Cardiac septum (tissue), 1 donor: ENCODE results near the gene KNSTRN. TPM values are rescaled to one million over a fixed set of nuclear protein-coding genes. Genes with fewer than 3 reads are reported as not detected.

ENCODE experiments used
- DNase-seq: peaks from one replicate; pipeline ENCODE4 v3.0.0-alpha.2; 2020; ENCODE audit warnings: low spot score
- intact Hi-C: fragments of 100-400 bp; cut with DNase I; formaldehyde crosslinking; loops from one replicate; pipeline ENCODE4 v1.14.0; 2022
- total RNA-seq: library from RNA; stranded (reverse); fragmentation: NEBNext Ultra II Directional; extraction: Animal tissue kit (Norgen Biotek cat#: 25700); gene quantifications from one replicate; pipeline ENCODE4 v1.2.1, GENCODE V29; 2021
- donor health status: DM: no; HTN: no; CAD: no.

Gene KNSTRN
- total RNA-seq, 1 donor from 2014 or later, result 7.5 TPM

DNA sequence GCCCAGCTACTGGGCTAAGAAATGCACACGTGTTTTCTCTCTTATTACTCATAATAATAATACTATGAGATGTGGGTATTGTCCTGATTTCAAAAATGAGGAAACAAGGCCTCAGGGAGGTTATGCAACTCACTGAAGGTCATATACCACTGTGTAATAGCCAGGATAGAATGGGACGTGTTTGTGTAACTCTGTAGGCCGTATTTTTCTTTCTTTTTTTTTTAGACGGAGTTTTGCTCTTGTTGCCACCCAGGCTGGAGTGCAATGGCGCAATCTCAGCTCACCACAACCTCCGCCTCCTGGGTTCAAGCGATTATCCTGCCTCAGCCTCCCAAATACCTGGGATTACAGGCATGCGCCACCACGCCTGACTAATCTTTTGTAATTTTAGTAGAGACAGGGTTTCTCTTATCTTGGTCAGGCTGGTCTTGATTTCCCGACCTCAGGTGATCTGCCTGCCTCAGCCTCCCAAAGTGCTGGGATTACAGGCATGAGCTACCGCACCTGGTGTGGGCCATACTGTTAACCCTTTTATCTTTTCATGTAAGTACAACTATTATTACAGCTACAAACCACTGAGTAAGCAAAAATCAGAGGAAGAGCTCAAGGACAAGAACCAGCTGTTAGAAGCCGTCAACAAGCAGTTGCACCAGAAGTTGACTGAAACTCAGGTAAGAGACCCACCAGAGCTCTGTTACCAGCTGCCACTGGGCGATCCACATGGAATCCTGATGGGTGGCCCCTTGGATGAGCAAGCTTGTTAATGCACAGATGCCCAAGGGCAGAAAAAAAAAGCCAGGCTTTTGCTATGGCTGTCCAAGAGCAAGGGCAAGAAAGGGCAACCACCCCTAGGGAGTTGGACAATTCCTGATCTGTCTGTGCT is 6.7 kb downstream of the KNSTRN start:
- no peak for DNase-seq
- intact Hi-C loops, result no loop called here

DNA sequence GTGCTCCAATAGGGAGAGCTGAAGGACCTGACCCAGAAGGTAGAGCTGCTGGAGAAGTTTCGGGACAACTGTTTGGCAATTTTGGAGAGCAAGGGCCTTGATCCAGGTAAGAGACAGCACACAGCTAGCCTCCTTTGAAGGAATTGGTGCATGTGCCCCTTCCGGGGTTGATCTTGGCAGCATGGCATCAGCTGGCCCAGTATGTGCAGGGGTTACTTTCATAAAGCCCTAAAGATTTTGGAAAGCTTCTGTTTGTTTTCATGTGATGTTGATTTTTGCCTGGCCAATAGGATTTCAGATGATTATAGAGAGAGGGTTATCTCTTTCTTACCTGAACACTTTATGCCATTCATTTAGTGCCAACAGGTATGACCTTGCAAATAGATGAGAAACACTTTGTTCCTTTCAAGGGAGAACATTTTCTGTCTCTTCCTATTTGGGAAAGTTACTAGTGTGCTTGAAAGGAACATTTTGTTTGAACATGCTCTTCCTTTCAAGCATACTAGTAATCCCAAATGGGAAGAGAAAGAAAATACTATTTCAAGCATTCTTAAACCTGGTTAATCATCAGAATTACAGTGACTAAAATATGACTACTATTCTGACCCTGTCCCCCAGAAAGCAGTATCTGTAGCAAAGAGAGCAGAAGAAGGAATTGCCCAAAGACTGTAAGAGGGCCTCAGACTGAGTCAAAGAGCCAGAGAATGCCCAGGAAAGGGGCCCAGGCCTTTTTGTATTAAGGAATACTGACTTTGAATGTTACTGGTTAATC is 7.5 kb downstream of the KNSTRN start:
- no peak for DNase-seq
- intact Hi-C loops, result no loop called here

DNA sequence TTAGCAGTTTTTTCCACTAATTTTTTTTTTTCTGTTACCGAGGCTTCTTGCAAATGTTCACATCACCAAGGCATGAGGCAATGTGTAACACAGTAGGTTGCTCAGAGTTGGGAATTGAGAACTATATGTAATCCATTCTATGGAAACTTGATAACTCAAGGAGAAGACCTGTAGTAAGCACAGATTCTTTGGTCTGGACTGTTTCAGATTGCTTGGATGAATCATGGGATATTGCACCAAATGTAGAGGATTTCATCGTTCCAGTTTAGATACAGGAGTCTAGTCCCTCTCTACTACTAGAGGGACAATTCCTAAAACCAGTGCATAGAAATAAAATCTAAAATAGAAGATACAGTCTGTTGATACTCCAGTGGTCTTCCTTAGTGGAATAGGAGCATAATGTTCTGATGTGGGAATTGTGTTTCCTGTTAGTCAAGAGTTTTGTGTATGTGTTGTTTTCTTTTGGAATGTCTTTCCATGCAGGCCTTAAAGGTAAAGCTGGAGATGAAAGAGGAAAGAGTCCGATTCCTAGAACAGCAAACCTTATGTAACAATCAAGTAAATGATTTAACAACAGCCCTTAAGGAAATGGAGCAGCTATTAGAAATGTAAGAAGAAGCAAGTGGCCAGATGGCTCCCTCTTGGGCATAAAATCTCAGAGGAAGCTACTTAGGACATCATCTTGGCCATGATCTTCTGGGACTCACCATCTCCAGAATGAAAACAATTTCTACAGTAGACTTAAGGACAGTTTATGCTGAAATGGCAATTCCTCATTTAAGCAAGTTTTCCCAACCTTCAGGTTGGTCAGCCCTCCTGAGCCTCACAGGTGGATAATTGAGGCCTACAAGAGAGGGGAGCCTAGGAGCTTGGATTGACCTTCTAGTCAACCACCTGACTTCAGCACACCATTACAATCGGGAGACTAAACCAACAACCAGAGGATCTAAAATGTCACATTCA is 10.7 kb downstream of the KNSTRN start:
- intact Hi-C loops, result no loop called here
- DNase-seq, result no peak

DNA sequence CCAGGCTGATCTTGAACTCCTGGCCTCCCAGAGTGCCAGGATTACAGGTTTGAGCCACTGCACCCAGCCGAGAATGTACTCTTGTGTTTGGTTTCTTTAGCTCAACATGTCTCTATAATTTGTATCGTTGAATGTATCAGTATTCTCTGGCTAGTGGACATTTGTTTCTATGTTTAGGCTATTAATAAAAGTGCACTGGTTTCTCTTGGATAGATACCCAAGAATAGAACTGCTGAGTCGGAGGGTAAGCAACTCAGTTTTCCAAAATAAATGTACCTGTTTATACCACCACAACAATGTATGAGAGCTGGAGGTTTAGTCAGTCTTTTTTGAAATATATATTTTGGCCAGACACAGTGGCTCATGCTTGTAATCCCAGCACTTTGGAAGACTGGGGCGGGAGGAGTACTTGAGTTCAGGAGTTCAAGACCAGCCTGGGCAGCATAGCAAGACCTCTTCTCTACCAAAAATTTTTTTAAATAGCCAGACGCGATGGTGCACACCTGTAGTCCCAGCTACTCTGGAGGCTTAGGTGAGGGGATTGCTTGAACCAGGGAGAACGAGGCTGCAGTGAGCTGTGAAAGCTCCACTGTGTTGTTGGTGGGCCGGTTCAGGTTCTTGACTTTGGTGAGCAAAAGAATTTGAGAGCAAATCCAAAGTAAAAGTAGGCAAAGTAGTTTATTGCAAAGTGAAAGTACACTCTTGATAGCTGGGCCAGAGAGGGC is 15.3 kb downstream of the KNSTRN start:
- no peak for DNase-seq
- intact Hi-C loops, result no loop called here

DNA sequence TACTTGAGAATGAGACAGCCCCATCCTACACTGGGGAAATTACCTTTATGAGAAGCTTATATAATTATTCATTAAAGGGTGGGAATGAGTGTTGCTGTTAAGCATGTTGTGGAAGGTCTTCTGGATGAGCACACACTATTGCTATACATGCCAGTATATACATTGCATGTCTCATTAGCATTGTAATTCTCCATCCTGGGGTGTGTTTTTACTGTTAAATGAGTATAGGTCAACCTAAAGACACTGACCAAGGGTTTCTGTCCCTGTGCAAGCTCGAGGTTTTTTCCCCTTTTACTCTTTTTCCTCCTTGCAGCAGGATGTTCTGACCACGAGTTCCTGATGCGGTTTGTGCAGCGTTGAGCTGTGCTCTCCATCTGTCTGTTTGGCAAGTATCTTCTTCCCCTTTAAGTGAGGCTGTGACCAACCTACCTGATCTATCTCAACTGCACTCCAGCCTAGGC is 15.9 kb downstream of the KNSTRN start:
- no peak for DNase-seq
- intact Hi-C loops, result no loop called here

DNA sequence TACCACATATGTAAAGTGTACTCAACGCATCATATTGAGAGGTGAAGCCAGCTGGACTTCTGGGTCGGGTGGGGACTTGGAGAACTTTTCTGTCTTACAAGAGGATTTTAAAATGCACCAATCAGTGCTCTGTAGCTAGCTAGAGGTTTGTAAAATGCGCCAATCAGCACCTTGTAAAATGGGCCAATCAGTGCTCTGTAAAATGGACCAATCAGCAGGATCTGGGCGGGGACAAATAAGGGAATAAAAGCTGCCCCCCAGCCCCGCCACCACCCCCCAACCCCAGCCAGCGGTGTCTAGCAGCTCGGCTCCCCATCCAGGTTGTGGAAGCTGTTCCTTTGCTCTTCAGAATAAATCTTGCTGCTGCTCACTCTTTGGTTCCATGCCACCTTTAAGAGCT is 16.8 kb downstream of the KNSTRN start:
- intact Hi-C loops, result no loop called here
- DNase-seq, result no peak

DNA sequence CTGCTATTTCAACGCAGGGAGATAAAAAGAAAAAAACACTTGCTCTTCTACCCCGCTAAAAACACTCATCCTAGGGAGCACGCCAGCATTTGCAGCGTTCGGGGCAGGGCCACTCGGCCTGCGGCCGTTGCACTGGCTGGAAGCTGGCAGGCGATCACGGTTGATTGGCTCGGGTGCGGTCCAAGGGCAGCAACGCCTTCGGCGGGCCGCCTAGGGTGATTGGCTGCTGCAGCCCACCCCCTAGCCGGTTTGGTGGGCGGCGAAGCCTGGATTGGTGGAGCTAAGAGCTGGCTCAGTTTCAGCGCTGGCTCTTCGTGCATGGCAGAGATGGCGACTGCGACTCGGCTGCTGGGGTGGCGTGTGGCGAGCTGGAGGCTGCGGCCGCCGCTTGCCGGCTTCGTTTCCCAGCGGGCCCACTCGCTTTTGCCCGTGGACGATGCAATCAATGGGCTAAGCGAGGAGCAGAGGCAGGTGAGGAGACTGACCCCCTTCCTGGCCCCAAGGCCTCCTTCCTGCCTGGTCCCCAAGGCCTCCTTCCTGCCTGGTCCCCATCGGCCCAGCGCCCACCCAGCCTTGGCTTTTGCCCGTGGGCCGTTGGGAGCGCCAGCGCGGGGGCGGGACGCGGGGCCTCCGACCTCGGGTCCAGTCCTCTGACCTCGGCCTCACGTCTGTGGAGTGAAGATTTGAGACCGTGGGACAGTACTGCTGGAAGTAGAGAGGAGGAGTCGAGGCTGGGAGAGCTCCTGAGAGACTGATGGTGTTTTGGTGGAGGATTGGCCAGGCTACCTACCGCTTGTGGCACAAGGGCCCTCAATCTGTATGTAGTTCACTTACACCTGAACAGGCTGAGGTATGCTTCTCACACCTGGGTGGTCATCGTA is 23.2 kb downstream of the KNSTRN start, which contains the start of gene IVD:
TSS of gene IVD (plus strand) at position 295 of the 881 bp plus-strand sequence. CDS start at position 328, 33 bp downstream.
- intact Hi-C loops, result loop anchor here (5.0 kb wide), 1 partner anchor 118 kb away; no protein-coding TSS in a partner anchor
- DNase-seq, result peak; percentile 97

DNA sequence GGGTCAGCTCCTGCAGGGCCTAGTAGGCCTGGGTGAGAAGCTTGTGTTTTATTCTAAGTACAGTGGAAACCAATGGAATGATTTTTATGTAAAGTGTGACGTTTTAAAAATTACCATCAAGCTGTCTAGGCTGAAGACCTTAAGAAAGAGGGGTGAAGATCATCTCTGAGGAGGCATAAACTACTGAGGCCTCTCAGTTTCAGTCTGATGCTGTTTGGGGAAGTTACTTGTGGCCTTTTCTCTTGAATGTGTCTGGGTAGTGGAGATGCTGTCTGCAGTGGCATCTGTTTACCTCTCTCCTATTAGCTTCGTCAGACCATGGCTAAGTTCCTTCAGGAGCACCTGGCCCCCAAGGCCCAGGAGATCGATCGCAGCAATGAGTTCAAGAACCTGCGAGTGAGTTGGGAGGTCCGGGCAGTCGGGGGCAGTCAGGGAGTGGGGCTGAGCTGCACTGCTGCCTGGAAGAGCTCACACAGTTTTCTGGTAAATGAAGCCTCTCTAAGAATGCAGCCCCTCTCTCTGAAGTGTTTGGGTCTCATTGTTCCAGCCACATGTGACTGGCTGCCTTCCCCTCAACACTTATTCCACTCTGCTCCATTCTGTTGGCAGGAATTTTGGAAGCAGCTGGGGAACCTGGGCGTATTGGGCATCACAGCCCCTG is 24.9 kb downstream of the KNSTRN start:
- no peak for DNase-seq
- intact Hi-C loops, result loop anchor here (5.0 kb wide), 1 partner anchor 120 kb away; no protein-coding TSS in a partner anchor

DNA sequence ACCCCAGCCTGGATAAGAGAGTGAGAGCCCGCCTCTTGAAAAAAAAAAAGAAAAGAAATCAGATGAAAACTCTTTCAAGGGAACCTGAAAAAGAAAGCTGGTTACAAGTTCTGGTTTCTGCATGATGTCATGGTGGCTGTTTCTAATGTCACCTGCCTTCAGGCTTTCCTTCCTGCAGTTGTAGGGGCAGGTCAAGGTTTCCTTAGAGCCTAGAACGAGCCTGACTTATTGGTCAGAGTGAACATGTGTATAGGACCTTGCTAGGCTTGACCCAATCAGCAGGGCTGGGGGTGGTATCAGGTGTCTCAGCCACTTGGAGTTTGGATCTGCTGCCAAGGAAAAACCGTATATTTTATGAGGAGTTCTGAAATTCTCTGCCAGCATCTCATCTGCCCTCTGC is 26.8 kb downstream of the KNSTRN start:
- intact Hi-C loops, result loop anchor here (5.0 kb wide), 1 partner anchor 122 kb away; no protein-coding TSS in a partner anchor
- no peak for DNase-seq

DNA sequence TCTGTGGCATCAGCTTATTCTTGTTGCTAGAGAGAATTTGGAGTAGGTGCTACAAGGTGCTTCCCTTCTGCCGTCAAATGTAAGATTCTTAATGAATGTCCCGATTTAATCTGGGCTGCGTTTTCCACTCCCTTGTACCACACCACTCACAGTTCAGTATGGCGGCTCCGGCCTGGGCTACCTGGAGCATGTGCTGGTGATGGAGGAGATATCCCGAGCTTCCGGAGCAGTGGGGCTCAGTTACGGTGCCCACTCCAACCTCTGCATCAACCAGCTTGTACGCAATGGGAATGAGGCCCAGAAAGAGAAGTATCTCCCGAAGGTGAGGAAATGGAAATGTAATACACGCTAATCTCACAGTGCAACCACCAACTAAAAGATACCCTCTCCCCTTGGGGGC is 28.0 kb downstream of the KNSTRN start:
- intact Hi-C loops, result no loop called here
- DNase-seq, result no peak

DNA sequence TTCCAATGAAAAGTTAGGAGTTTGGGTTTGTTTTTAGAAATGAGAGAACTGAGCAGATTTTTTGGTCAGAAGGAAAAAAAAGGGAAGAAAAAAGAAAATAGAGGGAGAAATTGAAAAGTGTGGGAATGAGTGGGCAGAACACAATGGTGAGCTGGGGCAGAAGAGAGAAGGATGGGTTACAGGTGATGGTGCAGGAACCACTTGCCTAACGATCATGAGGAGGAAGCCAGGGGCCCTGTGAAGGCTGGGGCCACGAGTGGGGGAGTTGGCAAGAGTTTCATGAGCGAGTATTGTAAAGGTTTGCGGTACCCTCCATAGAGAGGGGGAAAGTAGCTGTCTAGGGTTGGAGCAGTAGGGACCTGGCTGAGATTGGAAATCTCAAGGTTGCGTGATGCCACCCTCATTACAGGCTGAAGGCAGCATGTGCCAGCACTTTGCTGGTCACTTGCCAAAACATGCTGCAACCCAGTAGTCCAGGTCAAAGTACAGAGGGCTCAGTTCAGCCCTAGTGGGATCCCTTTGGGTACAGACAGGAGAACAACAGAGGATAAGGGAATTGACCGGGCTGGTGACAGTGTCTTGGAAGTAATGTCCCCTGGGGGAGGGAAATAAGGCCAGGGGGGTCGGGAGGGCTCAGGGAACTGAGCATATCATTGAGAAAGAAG is 29.7 kb downstream of the KNSTRN start:
- DNase-seq, result no peak
- intact Hi-C loops, result no loop called here

DNA sequence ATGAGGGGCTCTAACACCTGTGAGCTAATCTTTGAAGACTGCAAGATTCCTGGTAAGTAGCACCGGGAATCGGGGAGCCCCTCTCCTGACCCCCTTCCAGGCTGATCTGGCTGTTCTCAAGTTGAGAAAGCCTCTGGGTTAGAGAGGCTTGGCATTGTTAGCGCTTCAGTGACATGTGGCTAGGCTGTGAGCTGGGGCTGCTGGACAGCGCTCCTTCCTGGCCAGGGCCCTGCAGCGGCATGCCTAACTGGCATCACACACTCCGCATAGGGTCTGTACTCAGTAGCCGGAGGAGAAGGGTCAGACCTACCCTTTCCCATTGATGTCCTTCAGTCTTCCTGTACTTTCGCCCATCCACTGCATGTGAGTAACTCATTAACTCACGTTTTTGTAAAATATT is 30.5 kb downstream of the KNSTRN start:
- intact Hi-C loops, result no loop called here
- no peak for DNase-seq

DNA sequence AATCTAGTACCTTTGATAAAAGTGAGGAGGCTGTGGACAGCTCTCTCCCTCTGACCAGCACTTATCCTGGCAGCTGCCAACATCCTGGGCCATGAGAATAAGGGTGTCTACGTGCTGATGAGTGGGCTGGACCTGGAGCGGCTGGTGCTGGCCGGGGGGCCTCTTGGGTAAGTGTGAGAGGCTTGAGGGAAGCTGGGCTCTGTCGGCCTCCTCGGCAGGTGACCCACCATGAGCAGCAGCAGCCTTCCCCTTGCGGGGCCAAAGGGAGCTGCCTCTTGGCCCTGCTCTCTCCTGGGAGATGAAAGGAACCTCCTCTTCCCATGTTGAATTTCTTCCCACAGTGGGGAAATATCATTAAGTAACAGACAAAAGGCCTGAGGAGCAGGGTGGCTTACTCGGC is 32.3 kb downstream of the KNSTRN start:
- DNase-seq, result no peak
- intact Hi-C loops, result no loop called here

DNA sequence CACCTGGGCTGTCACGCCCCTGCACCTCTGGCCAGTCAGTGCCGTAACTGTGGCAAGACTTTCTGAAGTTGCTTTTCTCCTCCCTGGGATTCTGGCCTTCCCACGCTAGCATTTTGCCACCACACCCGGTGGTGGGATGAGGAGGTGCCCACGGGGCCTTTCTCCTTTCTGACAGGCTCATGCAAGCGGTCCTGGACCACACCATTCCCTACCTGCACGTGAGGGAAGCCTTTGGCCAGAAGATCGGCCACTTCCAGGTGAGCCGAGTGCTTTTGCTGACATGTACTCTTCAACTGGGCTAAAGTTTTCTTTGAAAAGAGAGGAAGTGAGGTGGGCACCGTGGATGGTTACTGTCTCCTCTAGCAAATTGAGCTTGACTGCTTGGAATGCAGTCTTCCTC is 32.7 kb downstream of the KNSTRN start:
- no peak for DNase-seq
- intact Hi-C loops, result no loop called here

DNA sequence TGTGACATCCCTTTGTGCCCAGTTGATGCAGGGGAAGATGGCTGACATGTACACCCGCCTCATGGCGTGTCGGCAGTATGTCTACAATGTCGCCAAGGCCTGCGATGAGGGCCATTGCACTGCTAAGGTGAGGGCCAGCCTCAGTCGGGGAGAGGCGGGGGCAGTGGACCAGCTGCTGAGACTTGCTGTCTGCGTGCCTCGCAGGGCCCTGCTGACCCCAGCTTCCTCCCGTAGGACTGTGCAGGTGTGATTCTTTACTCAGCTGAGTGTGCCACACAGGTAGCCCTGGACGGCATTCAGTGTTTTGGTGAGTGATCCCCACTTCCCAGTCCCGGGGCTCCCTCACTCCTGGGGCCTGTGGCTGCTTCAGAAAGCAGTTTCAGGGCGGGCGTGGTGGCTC is 33.5 kb downstream of the KNSTRN start:
- intact Hi-C loops, result no loop called here

DNA sequence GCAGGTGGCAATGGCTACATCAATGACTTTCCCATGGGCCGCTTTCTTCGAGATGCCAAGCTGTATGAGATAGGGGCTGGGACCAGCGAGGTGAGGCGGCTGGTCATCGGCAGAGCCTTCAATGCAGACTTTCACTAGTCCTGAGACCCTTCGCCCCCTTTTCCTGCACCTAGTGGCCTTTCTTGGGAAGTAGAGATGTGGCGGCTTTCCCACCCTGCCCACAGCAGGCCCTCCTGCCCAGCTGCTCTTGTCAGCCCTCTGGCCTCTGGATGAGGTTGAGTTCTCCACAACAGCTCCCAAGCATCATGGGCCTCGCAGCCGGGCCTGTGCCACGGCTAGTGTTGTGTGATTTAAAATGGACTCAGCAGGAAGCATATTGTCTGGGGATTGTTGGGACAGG is 35.6 kb downstream of the KNSTRN start:
- no peak for DNase-seq
- intact Hi-C loops, result no loop called here

More for the DNA sequence above, 33.5 kb downstream of the KNSTRN start:
- DNase-seq, result no peak
